PC-3 (cell line): ENCODE data around the gene MAPK7. TPM values are rescaled to one million over a fixed set of nuclear protein-coding genes. Genes with fewer than 3 reads are reported as not detected.

Source experiments
- ATAC-seq: fragments of 200-7000 bp; cut with Tn5 transposase; 2 replicates; pipeline ENCODE4 v1.9.1; 2020; ENCODE audit warnings: mild to moderate bottlenecking, moderate library complexity
- BruUV-seq: library from RNA; stranded (reverse); fragments of 400-500 nt; replicated peaks from 2 replicates; lab custom pipeline; 2021; lab: Mats Ljungman, UMichigan
- CTCF ChIA-PET: fragments of 300-600 bp; sonication (Branson Sonifier 250); formaldehyde crosslinking; loops from one replicate; lab custom pipeline; 2022; ENCODE audit warnings: antibody characterized with exemption; lab: Charles Lee
- POLR2A ChIA-PET: fragments of 300-600 bp; sonication (Branson Sonifier 250); formaldehyde crosslinking; loops from one replicate; lab custom pipeline; 2022; ENCODE audit warnings: antibody characterized with exemption; ENCODE audit not compliant: unreplicated experiment; lab: Charles Lee
- DNase-seq: peaks from one replicate; pipeline ENCODE4 v3.0.0-alpha.2; 2015
- H2AFZ ChIP-seq: fragments of 300-600 bp; sonication (generic); 2 replicates; pipeline ENCODE4 v1.6.0; 2016; ENCODE audit warnings: antibody characterized with exemption, low read length
- H3F3A ChIP-seq: fragments of 300-600 bp; sonication (generic); one replicate; pipeline ENCODE4 v1.6.0; 2017; ENCODE audit warnings: antibody characterized with exemption, low read length, control low read depth, mild to moderate bottlenecking; ENCODE audit not compliant: unreplicated experiment
- H3K27ac ChIP-seq: fragments of 300-600 bp; sonication (generic); 2 replicates; pipeline ENCODE4 v1.5.1; 2016; ENCODE audit warnings: mild to moderate bottlenecking, low read length
- H3K27me3 ChIP-seq: fragments of 300-600 bp; sonication (generic); 2 replicates; pipeline ENCODE4 v1.6.1; 2016; ENCODE audit warnings: low read length, mixed read lengths
- H3K36me3 ChIP-seq: fragments of 300-600 bp; sonication (generic); 2 replicates; pipeline ENCODE4 v1.6.1; 2016; ENCODE audit warnings: low read depth, mixed run types, low read length, mixed read lengths
- H3K4me1 ChIP-seq: fragments of 300-600 bp; sonication (generic); 2 replicates; pipeline ENCODE4 v1.5.1; 2016; ENCODE audit warnings: low read length; ENCODE audit not compliant: insufficient read depth
- H3K4me2 ChIP-seq: fragments of 300-600 bp; sonication (generic); 2 replicates; pipeline ENCODE4 v1.6.0; 2016; ENCODE audit warnings: low read length
- H3K4me3 ChIP-seq: fragments of 300-600 bp; sonication (generic); 2 replicates; pipeline ENCODE4 v1.5.1; 2016; ENCODE audit warnings: mild to moderate bottlenecking, low read length, mixed read lengths
- H3K79me2 ChIP-seq: fragments of 300-600 bp; sonication (generic); 2 replicates; pipeline ENCODE4 v1.6.1; 2017; ENCODE audit warnings: low read length, mixed read lengths
- H3K9ac ChIP-seq: fragments of 300-600 bp; sonication (generic); 2 replicates; pipeline ENCODE4 v1.6.0; 2016; ENCODE audit warnings: mild to moderate bottlenecking, low read length
- H3K9me2 ChIP-seq: fragments of 300-600 bp; sonication (generic); replicated peaks from 2 replicates; pipeline ENCODE4 v1.6.1; 2016; ENCODE audit warnings: mixed run types, low read length, mixed read lengths
- H3K9me3 ChIP-seq: fragments of 300-600 bp; sonication (generic); 2 replicates; pipeline ENCODE4 v1.6.1; 2016; ENCODE audit warnings: low read length, mixed read lengths
- H4K20me1 ChIP-seq: fragments of 300-600 bp; sonication (generic); 2 replicates; pipeline ENCODE4 v1.6.1; 2016; ENCODE audit warnings: low read length, mixed read lengths
- EZH2 ChIP-seq: fragments of 300-600 bp; sonication (generic); IDR thresholded peaks from one replicate; pipeline ENCODE4 v1.6.1; 2017; ENCODE audit warnings: antibody characterized with exemption, mild to moderate bottlenecking, low read length; ENCODE audit not compliant: unreplicated experiment
- EZH2phosphoT487 ChIP-seq: fragments of 300-600 bp; sonication (generic); IDR thresholded peaks from 2 replicates; pipeline ENCODE4 v1.6.1; 2018; ENCODE audit warnings: mild to moderate bottlenecking, antibody characterized with exemption, low read length, borderline replicate concordance
- intact Hi-C: fragments of 100-400 bp; cut with micrococcal nuclease; formaldehyde crosslinking; loops from 2 replicates; pipeline ENCODE4 v1.9.0; 2023
- total RNA-seq: library from RNA; depleted of rRNA; stranded (reverse); fragments of >200 nt; gene quantifications from 2 replicates; pipeline ENCODE4 v1.2.3, GENCODE V29; 2014
- TF ChIP-seq, protein P1 (sequence below): fragments of 300-600 bp; sonication (generic); conservative IDR thresholded peaks from 2 replicates; pipeline ENCODE4 v1.5.1; 2017; ENCODE audit warnings: antibody characterized with exemption, low read depth, mild to moderate bottlenecking, low read length

The MAPK7 gene
- total RNA-seq, 1 experiment from 2014 or later = 9.8 TPM

DNA sequence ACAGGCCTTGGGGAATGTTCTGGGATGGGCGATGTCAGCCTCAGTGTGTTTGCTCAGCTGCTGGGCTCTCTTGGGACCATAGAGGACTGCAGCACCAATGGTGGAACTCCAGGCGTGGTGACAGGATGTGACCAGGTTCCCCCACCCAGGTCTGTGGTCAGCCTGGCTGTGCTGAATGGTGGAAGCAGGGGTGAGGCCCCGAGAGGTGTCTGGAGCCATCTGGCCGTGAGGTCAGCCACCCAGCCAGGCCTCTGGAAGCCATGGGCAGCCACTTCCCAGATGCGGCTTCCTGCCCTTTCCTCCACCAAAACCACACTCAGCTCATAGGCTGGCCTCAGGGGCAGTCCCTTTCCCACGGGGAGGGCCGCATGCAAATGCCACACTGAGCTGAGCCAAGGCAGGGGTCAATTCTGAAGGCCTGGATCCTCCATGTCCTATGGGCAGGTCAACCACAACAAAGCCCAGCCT is 7.8 kb upstream of the MAPK7 start:
- POLR2A ChIA-PET = no interaction called here
- no TSS peak for BruUV-seq
- ATAC-seq (no peak), DNase-seq (no peak)
- Histone ChIP-seq H3K4me3 (no peak overlapping the region), H2AFZ (no peak overlapping the region), H3K9me2 (no peaks in the 10 kb centered on the region), H3K27me3 (no peaks in the 10 kb centered on the region), H3K27ac (no peak overlapping the region), H3K79me2 (no peaks in the 10 kb centered on the region), H3K9me3 (no peaks in the 10 kb centered on the region), H3K36me3 (no peaks in the 10 kb centered on the region), H3F3A (no peaks in the 10 kb centered on the region), H3K9ac (no peak overlapping the region), H3K4me1 (peaks cover 6% of the 10 kb centered on the region; the same call in 1 of the 2 replicates), H3K4me2 (no peak overlapping the region), H4K20me1 (no peaks in the 10 kb centered on the region)
- CTCF ChIA-PET = no interaction called here
- no peak for TF ChIP-seq EZH2phosphoT487
- no peak for TF ChIP-seq EZH2
- TF ChIP-seq, protein P1, sequence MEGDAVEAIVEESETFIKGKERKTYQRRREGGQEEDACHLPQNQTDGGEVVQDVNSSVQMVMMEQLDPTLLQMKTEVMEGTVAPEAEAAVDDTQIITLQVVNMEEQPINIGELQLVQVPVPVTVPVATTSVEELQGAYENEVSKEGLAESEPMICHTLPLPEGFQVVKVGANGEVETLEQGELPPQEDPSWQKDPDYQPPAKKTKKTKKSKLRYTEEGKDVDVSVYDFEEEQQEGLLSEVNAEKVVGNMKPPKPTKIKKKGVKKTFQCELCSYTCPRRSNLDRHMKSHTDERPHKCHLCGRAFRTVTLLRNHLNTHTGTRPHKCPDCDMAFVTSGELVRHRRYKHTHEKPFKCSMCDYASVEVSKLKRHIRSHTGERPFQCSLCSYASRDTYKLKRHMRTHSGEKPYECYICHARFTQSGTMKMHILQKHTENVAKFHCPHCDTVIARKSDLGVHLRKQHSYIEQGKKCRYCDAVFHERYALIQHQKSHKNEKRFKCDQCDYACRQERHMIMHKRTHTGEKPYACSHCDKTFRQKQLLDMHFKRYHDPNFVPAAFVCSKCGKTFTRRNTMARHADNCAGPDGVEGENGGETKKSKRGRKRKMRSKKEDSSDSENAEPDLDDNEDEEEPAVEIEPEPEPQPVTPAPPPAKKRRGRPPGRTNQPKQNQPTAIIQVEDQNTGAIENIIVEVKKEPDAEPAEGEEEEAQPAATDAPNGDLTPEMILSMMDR = no peak
- intact Hi-C loops = no loop called here

DNA sequence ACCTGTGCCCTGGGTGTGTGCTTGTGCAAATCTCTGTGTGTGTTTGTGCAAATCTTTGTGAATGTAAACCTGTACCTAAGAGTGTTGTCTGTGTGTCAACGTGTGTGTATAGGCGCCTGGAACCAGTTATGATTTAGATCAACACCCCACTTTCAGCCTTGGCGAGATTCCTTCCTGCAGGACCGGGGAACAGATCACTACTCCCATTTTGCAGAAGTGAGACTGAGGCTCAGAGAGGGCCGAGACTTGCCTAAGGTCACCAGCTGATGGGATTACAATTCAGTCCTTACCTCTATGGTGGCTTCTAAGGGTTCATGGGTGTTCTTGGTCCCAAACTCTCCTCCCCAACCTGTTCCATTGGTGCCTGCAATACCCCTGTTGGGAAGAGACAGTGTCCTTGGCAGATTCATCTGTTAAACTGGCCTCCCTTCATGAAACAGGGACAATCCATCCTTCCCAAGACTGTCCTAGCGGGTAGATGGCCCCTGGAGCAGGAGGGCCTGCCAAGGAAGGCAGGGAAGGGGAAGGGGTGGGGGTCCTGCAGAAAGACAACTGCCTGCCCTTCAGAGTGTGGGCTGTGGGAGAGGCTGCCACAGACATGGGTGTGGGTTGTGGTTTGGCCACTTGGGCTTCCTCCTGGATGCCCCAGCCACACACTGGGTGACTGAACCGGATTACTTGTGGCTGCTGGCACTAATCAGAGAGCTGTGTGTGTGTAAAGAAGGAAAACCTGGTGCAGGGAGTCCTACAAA is 6.9 kb upstream of the MAPK7 start:
- Histone ChIP-seq H2AFZ (no peak overlapping the region), H3K9me3 (no peaks in the 10 kb centered on the region), H3F3A (no peaks in the 10 kb centered on the region), H3K27me3 (no peaks in the 10 kb centered on the region), H3K36me3 (no peaks in the 10 kb centered on the region), H3K9me2 (no peaks in the 10 kb centered on the region), H3K9ac (no peak overlapping the region), H4K20me1 (no peaks in the 10 kb centered on the region), H3K4me3 (no peak overlapping the region), H3K27ac (no peak overlapping the region), H3K4me2 (no peak overlapping the region), H3K4me1 (peaks cover 6% of the 10 kb centered on the region; the same call in 1 of the 2 replicates), H3K79me2 (peaks cover 9% of the 10 kb centered on the region; the same call in 1 of the 2 replicates)
- CTCF ChIA-PET = no interaction called here
- BruUV-seq = no TSS peak
- intact Hi-C loops = no loop called here
- DNase-seq (no peak), ATAC-seq (no peak)
- TF ChIP-seq EZH2 (no peak), EZH2phosphoT487 (no peak)
- TF ChIP-seq, protein P1 = no peak
- POLR2A ChIA-PET = no interaction called here

DNA sequence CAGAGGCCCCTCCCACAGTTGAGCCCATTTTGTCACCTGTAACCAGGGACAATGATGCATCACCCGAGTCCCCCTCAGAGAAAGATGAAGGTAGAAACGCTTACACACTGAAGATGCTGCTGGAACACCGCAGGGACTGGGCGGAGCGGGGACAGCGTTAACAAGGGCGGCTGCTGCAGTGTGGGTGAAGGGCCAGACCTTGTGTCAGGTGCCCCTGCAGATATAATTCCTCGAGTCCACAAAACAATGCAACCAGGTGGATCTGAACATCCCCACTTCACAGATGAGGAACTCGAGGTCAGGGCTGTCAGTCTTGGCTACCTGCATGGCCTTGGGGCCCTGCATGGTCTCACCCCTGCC is 6.3 kb upstream of the MAPK7 start:
- peaks cover 9% of the 10 kb centered on the region; the same call in 1 of the 2 replicates for H3K4me1 ChIP-seq
- no peaks in the 10 kb centered on the region for H3K9me3 ChIP-seq
- H3K9me2 ChIP-seq = no peaks in the 10 kb centered on the region
- peaks cover 9% of the 10 kb centered on the region; the same call in 1 of the 2 replicates for H3K79me2 ChIP-seq
- TF ChIP-seq, protein P1 = no peak
- no peak for TF ChIP-seq EZH2phosphoT487
- H2AFZ ChIP-seq = no peak overlapping the region
- no peaks in the 10 kb centered on the region for H3F3A ChIP-seq
- H3K27me3 ChIP-seq = no peaks in the 10 kb centered on the region
- H3K4me3 ChIP-seq = no peak overlapping the region
- no peak for DNase-seq
- ChIA-PET POLR2A (no interaction called here), CTCF (no interaction called here)
- H3K27ac ChIP-seq = no peak overlapping the region
- no peaks in the 10 kb centered on the region for H3K36me3 ChIP-seq
- no peaks in the 10 kb centered on the region for H4K20me1 ChIP-seq
- no TSS peak for BruUV-seq
- intact Hi-C loops = no loop called here
- no peak for ATAC-seq
- H3K9ac ChIP-seq = no peak overlapping the region
- no peak overlapping the region for H3K4me2 ChIP-seq
